GM18909 (cell line): ENCODE data around the gene NAE1.
A peak's percentile ranks its signal among the peaks of the same experiment; 100 is the strongest.
"Not testable (repeated sequence)": the region's sequence is repeated elsewhere in the genome, so short reads cannot be mapped to it uniquely, and the experiment has no call there.

ENCODE experiments used
- ATAC-seq: cut with Tn5 transposase; IDR thresholded peaks from one replicate; pipeline ENCODE4 v1.9.1; 2021; ENCODE audit warnings: mild to moderate bottlenecking; ENCODE audit not compliant: unreplicated experiment, poor library complexity

The NAE1 gene

DNA sequence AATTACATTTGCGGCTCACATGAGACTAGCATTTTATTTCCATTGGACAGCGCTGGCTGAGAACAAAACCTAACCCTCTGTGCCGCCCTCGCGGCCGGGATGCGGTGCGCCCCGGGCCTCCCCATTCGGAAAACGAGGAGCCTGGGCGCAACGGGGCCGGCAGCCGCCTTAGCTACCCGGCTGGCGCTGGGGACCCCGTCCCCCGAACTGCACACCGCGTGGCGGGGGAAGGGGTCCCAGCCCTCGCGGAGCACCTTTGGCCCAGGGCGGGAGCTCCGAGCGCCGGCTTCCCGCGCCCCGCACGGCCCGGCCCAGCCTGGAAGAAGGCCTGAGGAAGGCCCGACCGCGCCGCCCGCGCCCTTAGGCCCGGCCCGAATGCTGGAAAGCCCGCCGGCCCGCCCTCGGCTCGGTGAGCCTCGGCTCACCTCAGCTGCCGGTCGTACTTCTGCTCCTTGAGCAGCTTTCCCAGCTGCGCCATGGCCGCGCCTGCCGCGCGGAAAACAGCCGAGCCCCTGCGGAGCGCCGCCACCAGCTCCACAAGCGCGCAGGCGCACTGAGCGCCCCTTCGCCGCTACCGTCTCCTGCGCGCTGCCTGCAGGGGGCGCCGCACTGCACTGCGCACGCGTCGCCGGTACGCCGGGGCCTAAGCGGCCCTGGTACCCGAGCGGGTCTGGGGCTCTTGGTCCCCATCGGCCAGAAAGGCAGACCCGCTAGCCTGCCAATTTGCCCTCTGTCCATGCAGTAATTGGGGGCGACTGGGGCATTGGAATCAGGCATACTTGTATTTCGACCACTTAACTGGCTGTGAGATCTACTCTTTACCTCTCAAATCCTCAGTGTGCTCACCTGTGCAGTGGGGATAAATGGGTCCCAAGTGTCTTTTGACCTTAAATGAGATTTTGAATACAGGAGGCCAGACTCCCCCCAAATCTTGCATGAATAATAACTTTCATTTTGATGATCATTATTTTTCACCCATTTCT lies at the start of gene NAE1:
TSS of gene NAE1 (minus strand) at position 555 of the 983 bp plus-strand sequence. CDS start at position 478, 77 bp downstream.
- ATAC-seq = peak; percentile 89

DNA sequence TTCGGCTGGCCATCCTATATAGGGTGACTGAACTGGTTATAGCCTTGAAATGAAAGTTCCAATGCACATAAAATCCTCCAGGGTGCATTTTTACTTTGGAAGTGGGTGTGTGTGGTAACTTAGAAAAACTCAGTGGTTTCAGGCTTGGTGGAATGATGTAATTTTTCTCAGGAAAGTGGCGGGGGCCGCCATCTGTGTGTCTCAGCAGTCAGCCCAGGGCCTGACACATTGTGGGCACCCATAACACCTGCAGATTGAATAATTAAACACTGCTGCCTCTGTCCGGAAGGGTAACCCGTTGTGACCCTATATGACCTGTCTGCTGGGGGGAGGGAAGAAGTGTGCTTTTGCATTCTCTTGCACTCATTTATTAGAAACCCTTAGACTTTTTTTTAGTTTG lies 47.3 kb upstream of the NAE1 start:
- peak; percentile 36 for ATAC-seq

DNA sequence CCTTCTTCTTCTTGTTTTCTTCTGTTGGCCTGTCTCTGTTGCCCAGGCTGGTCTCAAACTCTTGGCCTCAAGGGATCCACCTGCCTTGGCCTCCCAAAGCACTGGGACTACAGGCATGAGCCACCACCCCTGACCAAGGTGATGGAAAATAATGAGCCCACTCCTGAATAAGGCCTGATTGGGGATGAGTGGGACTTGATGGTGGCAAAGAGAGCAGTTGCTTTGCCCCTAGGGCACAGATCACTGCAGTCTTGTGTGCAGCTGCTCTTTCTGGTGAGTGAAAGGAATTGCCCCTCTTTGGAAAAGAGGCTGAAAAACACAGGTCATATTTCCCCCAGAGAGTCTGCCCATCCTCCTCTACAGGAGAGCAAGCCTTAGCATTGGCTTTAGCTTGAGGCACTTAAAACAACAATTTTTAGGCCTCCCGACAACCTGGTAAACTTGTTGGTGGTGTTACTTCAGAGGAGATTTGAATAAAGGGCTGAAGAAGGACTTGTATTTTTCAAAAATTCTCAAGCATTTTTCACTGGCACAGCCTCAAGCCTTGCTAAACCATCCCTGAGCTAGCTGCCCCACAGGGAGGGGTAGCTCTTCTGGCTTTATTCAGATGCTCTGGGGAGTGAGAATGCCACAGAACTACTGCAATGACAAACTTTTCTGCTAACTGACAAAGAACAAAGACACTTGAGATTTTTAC lies 43.5 kb upstream of the NAE1 start:
- no peak for ATAC-seq

DNA sequence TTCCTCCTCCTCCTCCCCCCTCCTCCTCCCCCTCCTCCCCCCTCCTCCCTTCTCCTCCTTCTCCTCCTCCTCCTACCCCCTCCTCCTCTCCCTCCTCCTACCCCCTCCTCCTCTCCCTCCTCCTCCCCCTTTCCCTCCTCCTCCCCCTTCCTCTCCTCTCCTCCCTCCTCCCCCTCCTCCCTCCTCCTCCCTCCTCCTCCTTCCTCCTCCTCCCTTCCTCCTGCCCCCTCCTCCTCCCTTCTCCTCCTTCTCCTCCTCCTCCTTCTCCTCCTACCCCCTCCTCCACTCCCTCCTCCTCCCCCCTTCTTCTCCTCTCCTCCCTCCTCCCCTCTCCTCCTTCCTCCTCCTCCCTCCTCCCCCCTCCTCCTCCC lies 42.9 kb upstream of the NAE1 start:
- ATAC-seq = no peak

DNA sequence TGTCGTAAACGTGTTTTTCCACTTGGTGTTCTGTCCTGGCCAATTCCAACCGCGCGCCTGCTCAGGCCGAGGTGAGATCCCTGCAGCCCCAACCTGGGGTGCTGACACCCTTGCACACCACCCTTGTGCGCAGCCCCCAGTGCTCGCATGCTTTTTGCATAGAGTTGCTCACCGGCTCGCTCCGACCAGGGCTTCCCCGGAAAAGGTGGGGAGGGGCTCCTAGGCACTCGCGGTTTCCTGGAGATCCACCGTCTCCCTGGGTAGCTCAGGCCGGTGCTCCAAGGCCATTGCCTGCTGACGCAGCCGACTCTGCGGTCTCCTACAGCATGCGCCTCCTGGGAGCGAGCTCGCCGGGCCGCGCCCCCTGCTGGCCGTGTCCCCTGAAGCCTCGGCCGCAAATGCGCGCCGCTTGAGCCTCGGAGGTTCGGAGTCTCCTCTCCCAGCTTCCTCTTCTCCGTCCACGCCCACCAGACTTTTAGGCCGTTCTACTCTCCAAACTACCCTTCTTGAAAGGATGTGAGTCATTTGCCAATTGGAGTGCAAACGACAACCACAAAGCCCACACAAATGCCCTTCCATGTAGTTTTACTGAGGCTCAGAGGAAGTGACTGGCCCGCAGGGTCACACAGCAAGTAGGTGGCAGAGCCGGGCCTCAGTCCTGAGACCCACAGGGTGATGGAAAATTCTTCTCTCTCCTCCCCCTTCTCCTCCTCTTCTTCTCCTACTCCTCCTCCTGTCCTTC lies 42.3 kb upstream of the NAE1 start:
- peak; percentile 86 for ATAC-seq

DNA sequence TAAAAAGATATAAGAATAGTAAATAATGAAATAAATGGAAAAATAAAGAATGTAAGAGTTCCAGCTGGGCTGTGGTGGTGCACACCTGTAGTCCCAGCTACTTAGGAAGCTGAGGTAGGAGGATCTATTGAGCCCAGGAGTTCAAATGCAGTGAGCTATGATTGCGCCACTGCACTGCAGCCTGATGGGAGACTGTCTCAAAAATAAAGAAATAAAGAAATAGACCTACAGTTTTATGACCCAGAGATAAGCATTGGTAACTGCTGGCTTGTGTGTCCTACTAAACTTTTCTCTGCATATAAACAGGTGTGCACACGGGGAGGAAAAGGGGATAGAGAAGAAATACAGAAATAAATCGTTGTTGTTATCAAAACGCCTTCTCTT lies 41.8 kb upstream of the NAE1 start:
- no peak for ATAC-seq

DNA sequence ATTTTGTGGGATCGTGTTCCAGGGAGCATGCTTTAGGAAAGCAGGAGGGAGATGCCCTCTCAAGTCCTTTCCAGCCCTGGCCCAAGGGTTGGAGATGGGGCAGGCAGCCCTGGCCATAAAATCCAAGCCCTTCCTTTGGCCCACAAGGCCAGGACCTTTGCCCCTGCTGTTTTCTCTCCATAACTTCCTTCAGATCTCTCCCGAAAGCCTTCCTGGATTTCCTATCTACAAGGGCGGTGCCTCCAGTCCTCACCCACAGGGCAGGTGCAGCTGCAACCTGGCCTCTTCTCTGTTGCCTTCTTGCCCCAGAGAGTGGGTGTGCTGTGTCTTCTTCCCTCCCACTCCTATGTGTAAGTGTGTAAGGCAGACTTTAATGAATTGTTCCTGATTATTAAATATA lies 41.1 kb upstream of the NAE1 start:
- no peak for ATAC-seq

DNA sequence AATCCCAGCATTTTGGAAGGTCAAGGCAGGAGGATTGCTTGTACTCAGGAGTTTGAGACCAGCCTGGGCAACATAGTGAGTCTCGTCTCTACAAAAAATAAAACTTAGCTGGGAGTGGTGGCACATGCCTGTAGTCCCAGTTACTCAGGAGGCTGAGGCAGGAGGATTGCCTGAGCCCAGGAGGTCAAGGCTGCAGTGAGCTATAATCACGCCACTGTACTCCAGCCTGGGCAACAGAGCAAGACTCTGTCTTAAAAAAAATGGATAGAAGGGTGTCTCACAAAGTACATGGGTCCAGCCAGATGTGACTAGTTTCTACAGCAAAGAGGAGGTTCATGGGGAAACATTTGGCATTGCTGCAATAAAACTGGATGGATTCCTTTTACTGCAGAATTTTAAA lies 40.6 kb upstream of the NAE1 start:
- ATAC-seq = not testable (repeated sequence)

DNA sequence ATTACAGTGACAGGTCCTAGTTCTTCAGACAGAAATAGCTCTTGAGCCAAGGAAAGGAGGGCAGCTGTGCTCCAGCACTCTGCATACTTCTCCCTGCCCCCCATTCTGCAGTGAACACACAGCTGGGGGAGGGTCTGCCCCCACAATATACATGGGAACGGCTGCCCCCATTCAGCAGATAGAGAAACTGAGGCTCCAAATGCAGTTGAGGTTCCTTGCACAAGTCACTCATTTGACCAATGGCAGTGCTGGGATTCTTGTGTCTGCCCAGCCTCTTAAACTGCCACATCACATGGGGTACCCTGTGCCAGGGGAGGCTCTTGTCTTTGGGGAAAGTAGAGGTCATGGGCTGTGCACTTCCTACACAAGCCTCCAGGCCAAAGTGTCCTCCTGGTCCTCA lies 38.6 kb upstream of the NAE1 start:
- no peak for ATAC-seq

DNA sequence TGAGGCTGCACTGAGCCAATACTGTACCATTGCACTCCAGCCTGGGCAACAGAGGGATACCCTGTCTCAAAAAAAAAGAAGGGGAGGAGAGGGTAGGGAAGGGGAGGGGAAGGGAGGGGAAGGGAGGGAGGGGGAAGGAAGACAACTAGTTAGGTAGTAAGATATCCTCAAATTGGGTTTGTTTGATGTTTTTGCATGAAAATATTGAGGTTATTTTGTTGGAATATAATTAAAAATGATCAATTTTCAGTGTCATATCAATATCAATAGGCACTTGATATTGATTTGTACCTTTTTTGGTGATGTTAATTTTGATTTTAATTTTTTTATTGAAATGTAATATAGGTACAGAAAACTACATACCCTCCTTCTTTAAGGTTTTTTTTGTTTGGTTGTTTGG lies 32.9 kb upstream of the NAE1 start:
- no peak for ATAC-seq

DNA sequence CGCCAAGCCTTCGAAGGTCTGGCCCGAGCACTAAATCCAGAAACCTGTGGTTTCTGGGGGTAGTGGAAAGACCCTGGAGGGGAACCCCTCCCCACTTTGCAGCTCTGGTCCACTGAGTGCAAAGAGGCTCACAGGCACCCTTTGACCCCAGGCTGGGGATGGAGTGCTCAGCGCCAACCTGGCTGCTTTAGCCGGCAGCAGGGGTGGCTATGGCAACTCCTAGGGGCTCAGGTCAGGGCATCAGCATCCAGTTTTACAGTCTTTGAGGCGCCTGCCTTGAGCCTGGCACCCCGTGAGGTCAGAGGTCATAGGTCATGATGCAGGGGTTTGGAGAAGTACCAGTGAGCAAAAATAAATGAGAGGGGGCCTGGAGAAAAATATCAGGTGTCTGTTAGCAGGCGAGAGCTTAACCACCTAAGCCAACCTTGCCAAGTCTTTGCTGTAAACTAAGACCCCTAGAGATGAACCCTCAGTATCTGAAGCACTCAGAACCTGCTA lies 31.3 kb upstream of the NAE1 start:
- no peak for ATAC-seq

DNA sequence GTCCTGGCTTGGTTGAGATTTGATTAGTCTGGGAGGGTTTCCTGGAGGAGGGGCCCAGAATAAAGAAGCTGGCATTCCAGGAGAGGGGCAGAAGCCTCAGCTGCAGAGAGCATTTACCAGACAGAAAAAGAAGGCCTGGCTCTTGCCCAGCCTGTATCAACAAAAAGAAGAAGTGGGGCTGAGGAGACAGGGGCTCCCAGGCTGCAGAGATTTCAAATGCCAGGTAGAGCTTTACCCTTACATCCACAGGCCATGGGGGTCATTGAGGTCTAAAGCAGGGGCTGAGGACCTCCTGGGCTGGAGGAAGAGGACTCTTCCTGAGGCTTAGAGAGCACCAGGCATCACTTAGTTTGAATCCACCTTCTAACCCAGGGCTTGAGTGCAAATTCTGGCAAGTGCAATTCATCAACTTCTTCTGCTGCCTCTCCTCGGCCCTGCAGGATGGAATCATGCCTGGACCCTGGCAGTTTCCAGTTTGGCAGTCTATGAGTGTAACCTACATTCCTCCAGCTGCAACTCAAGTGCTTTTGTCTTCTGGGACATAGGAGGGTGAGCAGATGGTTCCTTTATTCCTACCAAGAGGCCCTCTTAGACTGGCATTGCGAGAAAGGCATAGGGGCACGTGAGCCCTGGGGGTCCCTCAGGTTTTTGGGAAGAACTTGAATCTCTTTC lies 28.8 kb upstream of the NAE1 start:
- ATAC-seq = no peak

DNA sequence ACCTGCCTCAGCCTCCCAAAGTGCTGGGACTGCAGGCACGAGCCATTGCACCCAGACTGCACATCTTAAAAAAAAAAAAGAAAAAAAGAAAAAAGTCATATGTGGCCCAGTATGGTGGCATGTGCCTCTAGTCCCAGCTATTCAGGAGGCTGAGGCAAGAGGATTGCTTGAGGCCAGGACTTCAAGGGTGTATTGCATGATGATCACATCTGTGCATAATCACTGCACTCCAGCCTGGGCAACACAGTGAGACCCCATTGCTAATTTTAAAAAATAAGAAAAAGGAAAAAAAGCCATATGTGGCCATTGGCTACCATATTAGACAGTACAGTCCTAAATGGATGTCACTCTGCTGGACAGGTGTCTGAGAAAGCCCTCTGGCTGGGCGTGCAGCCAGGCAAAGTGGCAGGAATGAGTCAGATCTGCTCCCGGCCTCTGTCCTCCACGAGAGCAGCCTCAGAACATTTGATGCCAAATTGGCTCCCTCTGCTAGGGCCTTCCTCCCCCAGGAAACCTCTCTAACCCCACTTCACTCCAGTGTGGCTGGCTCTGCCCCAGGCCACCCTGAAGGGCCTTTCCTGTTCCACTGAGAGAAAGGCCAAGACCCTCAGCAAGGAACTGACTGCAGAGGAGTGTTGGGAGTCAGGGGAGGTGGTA lies 28.1 kb upstream of the NAE1 start:
- ATAC-seq = no peak

DNA sequence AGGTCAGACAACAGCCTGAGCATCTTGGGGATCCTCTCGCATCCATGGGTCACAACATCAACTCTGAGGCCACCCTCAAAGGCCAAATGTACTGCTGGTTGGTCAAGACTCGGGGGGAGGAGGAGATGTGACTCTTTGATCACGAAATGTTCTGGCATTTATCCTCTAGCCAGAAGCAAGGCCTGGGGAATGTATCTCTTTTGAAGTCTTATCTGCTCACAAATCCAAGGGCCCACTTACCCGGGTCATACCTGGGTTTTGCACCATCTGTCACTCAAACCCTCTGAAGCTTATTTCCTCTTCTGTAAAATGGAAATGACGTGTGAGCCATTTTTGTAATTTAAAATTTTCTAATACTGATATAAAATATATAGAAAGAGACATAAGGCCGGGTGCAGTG lies 26.7 kb upstream of the NAE1 start:
- no peak for ATAC-seq

DNA sequence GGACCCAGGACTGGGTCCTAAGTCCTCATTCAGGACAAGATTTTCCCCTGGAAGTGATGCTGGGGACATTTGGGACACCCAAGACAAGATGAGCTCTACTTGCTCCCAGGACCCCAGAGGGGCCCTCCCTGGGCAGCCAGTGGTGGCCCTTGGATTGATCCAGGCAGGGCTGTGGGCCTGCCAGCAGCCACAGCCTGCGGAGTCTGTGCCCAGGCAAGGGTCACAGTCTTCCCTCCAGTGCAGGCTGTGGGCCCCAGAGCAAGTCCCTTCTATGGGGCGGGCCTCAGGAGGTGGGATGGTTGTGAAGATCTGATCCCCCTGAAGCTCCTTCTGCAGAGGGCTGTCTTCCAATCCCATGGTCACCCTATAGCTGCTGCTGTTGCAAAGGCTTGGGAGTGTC lies 26.0 kb upstream of the NAE1 start:
- ATAC-seq = no peak

DNA sequence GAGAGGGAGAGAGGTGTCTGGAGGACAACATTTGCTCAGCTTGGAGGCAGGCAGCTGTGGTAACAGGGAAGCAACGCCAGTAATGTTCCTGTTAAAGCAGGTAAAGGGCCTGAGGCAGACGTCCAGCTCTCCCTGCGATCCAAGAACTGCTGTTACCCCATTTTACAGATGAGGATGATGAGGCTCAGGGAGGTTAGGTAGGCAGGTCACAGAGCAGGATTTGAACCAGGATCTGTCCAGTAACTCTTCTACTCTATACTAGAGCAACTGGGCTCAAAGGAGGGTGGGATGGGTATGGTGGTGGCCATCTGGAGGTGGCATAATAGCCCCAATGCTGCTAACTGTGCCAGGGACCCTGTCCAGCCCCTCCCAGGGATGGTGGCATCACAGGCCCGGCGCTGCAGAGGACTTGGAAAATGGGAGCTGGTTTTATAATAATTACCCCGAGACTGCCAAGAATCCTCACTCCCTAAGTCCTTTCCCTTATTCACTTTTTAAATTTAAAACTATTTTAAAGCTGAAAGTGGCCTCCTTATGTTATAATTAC lies 25.5 kb upstream of the NAE1 start:
- ATAC-seq = no peak

DNA sequence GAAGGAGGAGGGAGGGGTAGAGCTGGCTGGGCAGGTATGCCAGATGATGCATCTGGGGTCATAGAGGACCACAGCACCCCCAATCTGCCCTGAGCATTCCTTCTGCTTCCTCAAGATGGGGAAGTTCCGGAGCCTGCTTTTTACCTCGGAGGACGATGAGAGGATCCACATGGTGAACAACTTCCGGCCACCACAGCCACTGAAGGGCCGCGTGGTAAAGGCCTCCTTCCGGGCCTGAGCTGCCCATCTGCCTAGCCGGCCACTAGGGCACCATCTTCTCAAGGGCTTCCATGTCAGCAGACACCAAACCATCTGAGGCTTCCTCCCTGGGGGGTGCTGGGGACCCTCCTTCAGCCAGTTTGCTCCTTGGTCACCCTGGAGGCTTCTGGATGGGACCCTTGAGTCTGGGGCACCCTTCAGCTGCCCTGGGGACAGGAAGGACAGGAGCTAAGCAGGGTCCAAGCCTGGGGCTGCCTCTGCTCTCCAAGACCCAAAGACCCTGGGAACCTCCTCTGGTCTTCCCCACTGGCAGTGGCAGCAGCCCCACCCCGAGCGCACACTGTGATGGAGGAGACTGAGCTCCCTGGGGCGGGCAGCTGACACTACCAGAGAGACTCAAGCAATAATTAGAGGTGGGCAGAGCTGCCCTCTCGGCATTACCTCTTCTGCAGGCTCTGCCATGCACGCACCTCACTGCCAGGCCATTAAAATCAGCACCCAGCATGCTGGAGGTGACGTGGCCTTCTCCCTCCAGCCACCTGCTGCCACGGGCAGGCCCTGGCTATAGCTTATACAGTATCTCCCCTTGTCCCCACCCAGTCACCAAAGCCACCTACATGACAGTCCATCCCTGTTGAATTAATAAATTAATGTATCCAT lies 22.7 kb upstream of the NAE1 start:
- no peak for ATAC-seq

DNA sequence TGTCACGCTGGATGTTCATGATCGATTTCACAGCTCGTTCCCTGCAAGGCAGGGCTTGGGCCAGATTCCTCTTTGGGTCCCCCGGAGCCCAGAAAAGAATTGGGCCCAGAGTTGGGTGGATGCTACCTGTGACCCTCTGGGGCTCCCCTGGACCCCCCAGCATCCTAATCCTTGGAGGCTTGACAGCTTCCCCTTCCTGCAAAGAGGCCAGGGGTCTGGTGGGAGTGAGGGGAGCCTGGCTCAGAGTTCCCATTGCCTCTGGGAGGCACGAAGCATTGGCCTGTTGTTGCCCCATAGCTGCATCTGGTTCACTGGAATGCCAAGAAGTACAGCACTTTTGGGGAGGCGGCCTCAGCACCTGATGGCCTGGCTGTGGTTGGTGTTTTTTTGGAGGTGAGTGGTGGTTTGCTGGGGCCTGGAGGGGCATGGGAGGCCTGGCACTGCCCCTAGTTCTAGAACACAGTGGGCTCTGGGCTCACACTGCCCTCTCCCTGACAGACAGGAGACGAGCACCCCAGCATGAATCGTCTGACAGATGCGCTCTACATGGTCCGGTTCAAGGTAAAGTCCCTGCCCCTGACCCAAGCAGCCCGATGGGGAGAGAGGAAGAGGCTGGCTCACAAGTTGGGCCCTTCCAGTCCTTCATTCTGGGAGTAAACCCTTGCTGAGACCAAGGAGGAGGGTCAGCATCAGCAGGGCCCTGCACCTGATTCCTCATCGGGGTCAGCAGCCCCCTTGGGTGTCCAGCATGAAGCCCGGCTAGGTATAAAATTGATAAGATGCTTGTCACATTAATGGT lies 20.6 kb upstream of the NAE1 start:
- no peak for ATAC-seq
